Stimulated activated CD8-positive, alpha-beta memory T cell treated with anti-CD3 and anti-CD28 coated beads, Interleukin-4, amount 100 ng/mL, for 4 hours (primary cell): ENCODE results near the gene STX4.
A peak's percentile ranks its signal among the peaks of the same experiment; 100 is the strongest.

ENCODE experiments used
- DNase-seq, 2 donors: peaks; one replicate each; pipeline ENCODE4 v3.0.0-alpha.2; 2020; ENCODE audit warnings: low read depth in 2 of 2, low spot score in 1 of 2

The STX4 gene

GRCh38 chr16:31020536-31020935, 12.8 kb upstream of the STX4 start:
- DNase-seq: no peak

- DNase-seq: no peak
These were observed 10.7 kb upstream of the STX4 start for GRCh38 chr16:31022544-31023251.

GRCh38 chr16:31023252-31023602, 10.1 kb upstream of the STX4 start:
- DNase-seq: no peak

- DNase-seq: no peak
These were observed 9.6 kb upstream of the STX4 start for GRCh38 chr16:31023627-31024226.

GRCh38 chr16:31025339-31025738, 8.0 kb upstream of the STX4 start:
- no peak for DNase-seq

- no peak for DNase-seq
These were observed 4.1 kb upstream of the STX4 start for GRCh38 chr16:31029272-31029671.

GRCh38 chr16:31031276-31031675, 2.1 kb upstream of the STX4 start:
- no peak for DNase-seq

- DNase-seq: peak; percentile 79 to 81
These were observed 543 bp downstream of the STX4 start for GRCh38 chr16:31033709-31034492.

GRCh38 chr16:31036691-31037090, 3.3 kb downstream of the STX4 start:
- no peak for DNase-seq

- no peak for DNase-seq
These were observed 5.6 kb downstream of the STX4 start for GRCh38 chr16:31038993-31039392.

GRCh38 chr16:31042866-31043265, 9.5 kb downstream of the STX4 start:
- no peak for DNase-seq

- DNase-seq: no peak
These were observed 10.0 kb downstream of the STX4 start for GRCh38 chr16:31043352-31043751.

GRCh38 chr16:31043898-31044481, 10.6 kb downstream of the STX4 start:
- no peak for DNase-seq

- no peak for DNase-seq
These were observed 17.1 kb downstream of the STX4 start for GRCh38 chr16:31050280-31051030.

GRCh38 chr16:31052114-31052513, 18.8 kb downstream of the STX4 start:
- DNase-seq: no peak

- no peak for DNase-seq
These were observed 22.3 kb downstream of the STX4 start for GRCh38 chr16:31055613-31056012.

- no peak for DNase-seq
These were observed 27.9 kb downstream of the STX4 start for GRCh38 chr16:31061126-31061812.

GRCh38 chr16:31061813-31062440, 28.6 kb downstream of the STX4 start:
- no peak for DNase-seq

- no peak for DNase-seq
These were observed 30.1 kb downstream of the STX4 start for GRCh38 chr16:31063495-31063842.
